ENCODE results near the gene MPO. TPM values are rescaled to one million over a fixed set of nuclear protein-coding genes. Genes with fewer than 3 reads are reported as not detected.

MPO gene
- total RNA-seq, 1 donor from 2014 or later = not detected

GRCh38 chr17:58278661-58279015, 2.1 kb downstream of the MPO start:
- ATAC-seq = peak; percentile 22

GRCh38 chr17:58277802-58278595, 2.7 kb downstream of the MPO start:
- ATAC-seq = no peak

- no peak for ATAC-seq
These were observed 3.5 kb downstream of the MPO start for GRCh38 chr17:58277107-58277801.

- no peak for ATAC-seq
These were observed 4.3 kb downstream of the MPO start for GRCh38 chr17:58276423-58276822.

GRCh38 chr17:58275417-58275816, 5.3 kb downstream of the MPO start:
- no peak for ATAC-seq

GRCh38 chr17:58273453-58274104, 7.2 kb downstream of the MPO start:
- peak; percentile 35 for ATAC-seq

- no peak for ATAC-seq
These were observed 8.1 kb downstream of the MPO start for GRCh38 chr17:58272367-58273280.

- ATAC-seq = no peak
These were observed 9.4 kb downstream of the MPO start for GRCh38 chr17:58271216-58271931.

GRCh38 chr17:58270476-58271215, 10.1 kb downstream of the MPO start:
- ATAC-seq = peak; percentile 33

GRCh38 chr17:58269557-58270291, 11.0 kb downstream of the MPO start:
- ATAC-seq = no peak

- ATAC-seq = no peak
These were observed 11.8 kb downstream of the MPO start for GRCh38 chr17:58268774-58269556.

- no peak for ATAC-seq
These were observed 12.4 kb downstream of the MPO start for GRCh38 chr17:58268326-58268725.

GRCh38 chr17:58267347-58268324, 13.1 kb downstream of the MPO start:
- no peak for ATAC-seq

- ATAC-seq = no peak
These were observed 14.5 kb downstream of the MPO start for GRCh38 chr17:58265902-58266875.

- no peak for ATAC-seq
These were observed 15.5 kb downstream of the MPO start for GRCh38 chr17:58265271-58265670.

- no peak for ATAC-seq
These were observed 16.2 kb downstream of the MPO start for GRCh38 chr17:58264407-58265103.
